GM12864 (cell line): ENCODE measurements around the gene TBC1D1.
"Not testable (repeated sequence)": the region's sequence is repeated elsewhere in the genome, so short reads cannot be mapped to it uniquely, and the experiment has no call there.

Source experiments
- DNase-seq: peaks from one replicate; pipeline ENCODE4 v3.0.0-alpha.2; 2011; ENCODE audit warnings: low read depth
- H3K4me3 ChIP-seq: 2 replicates; pipeline ENCODE4 v1.5.1; 2011; ENCODE audit warnings: mild to moderate bottlenecking, low read depth, low read length, control low read depth
- CTCF ChIP-seq: IDR thresholded peaks from 2 replicates; pipeline ENCODE4 v1.5.1; 2011; ENCODE audit warnings: low read depth, mild to moderate bottlenecking, moderate library complexity, low read length, control low read depth, inconsistent platforms; ENCODE audit errors: missing control alignments

Gene TBC1D1

GRCh38 chr4:37922328-37922727 is 31.4 kb downstream of the TBC1D1 start:
- no peak for DNase-seq
- H3K4me3 ChIP-seq: no peak overlapping the region
- TF ChIP-seq CTCF: no peak

- not testable (repeated sequence) for DNase-seq
Measured at GRCh38 chr4:37923089-37923488, 32.2 kb downstream of the TBC1D1 start.

GRCh38 chr4:37924946-37925345 is 34.1 kb downstream of the TBC1D1 start:
- no peak for TF ChIP-seq CTCF
- DNase-seq: no peak
- no peak overlapping the region for H3K4me3 ChIP-seq

More at GRCh38 chr4:37923089-37923488, 32.2 kb downstream of the TBC1D1 start:
- H3K4me3 ChIP-seq: not testable (repeated sequence)

GRCh38 chr4:37927434-37927833 is 36.5 kb downstream of the TBC1D1 start:
- DNase-seq: no peak
- no peak for TF ChIP-seq CTCF
- no peak overlapping the region for H3K4me3 ChIP-seq

- DNase-seq: no peak
- TF ChIP-seq CTCF: no peak
- no peak overlapping the region for H3K4me3 ChIP-seq
Measured at GRCh38 chr4:37928426-37929416, 37.8 kb downstream of the TBC1D1 start.

GRCh38 chr4:37934096-37934495 is 43.2 kb downstream of the TBC1D1 start:
- H3K4me3 ChIP-seq: no peak overlapping the region
- no peak for TF ChIP-seq CTCF
- no peak for DNase-seq

GRCh38 chr4:37934609-37935008 is 43.7 kb downstream of the TBC1D1 start:
- no peak for TF ChIP-seq CTCF
- DNase-seq: no peak
- no peak overlapping the region for H3K4me3 ChIP-seq
